GM21619 (cell line): ENCODE measurements around the gene ATOX1.
"Not testable (repeated sequence)": the region's sequence is repeated elsewhere in the genome, so short reads cannot be mapped to it uniquely, and the experiment has no call there.

ENCODE experiments used
- ATAC-seq: cut with Tn5 transposase; IDR thresholded peaks from one replicate; pipeline ENCODE4 v1.9.1; 2021; ENCODE audit not compliant: unreplicated experiment

Gene ATOX1

GRCh38 chr5:151699071-151699901, 59.1 kb downstream of the ATOX1 start:
- no peak for ATAC-seq

- ATAC-seq = not testable (repeated sequence)
Observed at GRCh38 chr5:151698081-151698480, 60.4 kb downstream of the ATOX1 start.

- ATAC-seq = no peak
Observed at GRCh38 chr5:151697452-151697851, 61.0 kb downstream of the ATOX1 start.

- ATAC-seq = no peak
Observed at GRCh38 chr5:151696470-151697061, 61.9 kb downstream of the ATOX1 start.

- ATAC-seq = no peak
Observed at GRCh38 chr5:151695464-151695863, 63.0 kb downstream of the ATOX1 start.

- ATAC-seq = no peak
Observed at GRCh38 chr5:151694035-151694485, 64.4 kb downstream of the ATOX1 start.
